NCI-H2196 (cell line): ENCODE results near the gene USP44.
A peak's percentile ranks its signal among the peaks of the same experiment; 100 is the strongest.
"Not testable (repeated sequence)": the region's sequence is repeated elsewhere in the genome, so short reads cannot be mapped to it uniquely, and the experiment has no call there.

ENCODE experiments used
- DNase-seq: peaks from one replicate; lab custom pipeline; 2025; ENCODE audit not compliant: unreplicated experiment; lab: John Stamatoyannopoulos, UW

USP44 gene

GRCh38 chr12:95511977-95512376 is 39.3 kb downstream of the USP44 start:
- DNase-seq, result no peak

DNA sequence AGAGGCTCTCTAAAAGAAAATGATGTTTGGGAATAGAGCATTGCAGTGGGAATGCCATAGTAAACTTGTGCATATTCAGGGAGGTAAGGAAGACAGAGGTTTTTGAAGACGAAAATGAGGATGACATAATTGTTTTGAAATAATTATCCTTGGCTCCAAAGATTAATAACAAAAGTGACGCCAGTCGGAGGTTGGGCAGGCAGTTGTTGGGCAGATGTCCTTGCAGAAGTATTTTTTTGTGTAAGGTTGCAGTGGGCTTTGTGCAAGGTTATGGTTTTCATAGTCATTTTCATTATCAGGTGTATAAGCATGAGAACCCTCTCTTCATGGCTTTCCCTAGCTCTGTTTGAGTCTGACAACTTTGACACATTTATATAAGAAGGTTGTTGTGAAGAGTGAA is 42.0 kb downstream of the USP44 start:
- no peak for DNase-seq

DNA sequence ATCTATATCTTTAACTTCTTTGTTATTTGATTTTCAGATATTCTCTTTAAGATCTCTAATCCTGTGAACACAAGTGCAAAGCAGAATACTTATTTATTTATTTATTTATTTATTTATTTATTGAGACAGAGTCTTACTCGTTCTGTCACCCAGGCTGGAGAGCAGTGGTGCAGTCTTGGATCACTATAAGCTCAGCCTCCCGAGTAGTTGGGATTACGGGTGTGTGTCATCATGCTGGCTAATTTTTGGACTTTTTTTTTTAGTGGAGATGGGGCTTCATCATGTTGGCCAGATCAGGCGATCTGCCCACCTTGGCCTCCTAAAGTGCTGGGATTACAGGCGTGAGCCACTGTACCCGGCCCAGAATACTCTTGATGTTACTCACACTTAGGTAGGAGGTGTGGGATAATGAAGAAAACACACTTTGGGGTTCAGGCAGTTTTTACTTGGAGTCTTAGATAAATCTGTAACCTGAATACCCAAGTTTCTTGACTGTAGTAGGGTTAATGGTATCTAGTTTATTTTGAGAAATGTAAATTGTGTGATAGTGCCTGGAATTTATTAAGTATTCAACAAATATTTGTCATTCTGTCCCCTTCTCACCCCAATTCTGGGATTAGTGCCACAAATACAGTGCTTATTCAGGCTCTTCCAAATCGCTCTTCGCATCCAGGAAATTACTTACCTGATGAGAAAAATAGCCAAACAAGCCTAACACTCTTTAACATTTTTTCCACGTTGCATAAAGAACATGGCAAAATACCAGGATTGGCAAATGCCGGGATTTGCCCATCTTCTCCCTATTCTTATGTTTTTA is 44.4 kb downstream of the USP44 start:
- DNase-seq, result no peak

DNA sequence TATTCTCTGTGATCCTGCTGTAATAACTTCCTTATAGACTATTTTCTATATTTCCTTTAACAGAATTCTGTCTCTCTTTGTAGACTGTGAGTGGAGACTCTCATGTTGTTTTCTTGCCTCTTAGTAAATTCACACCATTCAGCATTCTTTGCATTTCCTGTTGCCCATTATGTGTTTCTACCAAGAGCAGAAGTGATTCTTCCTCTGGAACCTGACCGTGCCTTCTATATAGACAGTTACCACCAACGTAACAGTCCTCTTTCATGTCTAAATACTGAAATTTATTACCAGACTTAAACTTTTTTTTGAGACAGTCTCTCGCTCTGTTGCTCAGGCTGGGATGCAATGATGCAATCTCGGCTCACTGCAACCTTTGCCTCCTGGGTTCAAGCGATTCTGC is 46.2 kb downstream of the USP44 start:
- no peak for DNase-seq

DNA sequence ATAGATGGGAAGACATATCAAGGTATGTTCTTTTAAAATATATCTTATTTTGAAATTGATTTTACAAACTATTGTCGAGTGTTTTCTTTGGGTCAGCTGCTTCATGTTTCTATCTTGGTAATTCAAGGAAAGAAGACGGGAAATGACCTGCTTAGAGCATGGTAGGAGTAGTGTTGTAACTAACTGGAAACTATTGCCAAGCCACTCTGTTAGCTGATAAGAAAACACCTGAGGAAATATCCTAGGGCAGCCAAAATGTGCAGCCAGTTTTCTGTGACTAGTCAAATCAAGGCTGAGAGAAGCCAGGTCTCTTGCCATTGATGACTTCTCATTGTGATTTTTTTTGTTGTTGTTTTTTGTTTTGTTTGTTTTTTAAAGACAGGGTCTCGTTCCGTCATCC is 47.1 kb downstream of the USP44 start:
- DNase-seq, result no peak

- no peak for DNase-seq
Observed at GRCh38 chr12:95499772-95500171, 51.5 kb downstream of the USP44 start.

DNA sequence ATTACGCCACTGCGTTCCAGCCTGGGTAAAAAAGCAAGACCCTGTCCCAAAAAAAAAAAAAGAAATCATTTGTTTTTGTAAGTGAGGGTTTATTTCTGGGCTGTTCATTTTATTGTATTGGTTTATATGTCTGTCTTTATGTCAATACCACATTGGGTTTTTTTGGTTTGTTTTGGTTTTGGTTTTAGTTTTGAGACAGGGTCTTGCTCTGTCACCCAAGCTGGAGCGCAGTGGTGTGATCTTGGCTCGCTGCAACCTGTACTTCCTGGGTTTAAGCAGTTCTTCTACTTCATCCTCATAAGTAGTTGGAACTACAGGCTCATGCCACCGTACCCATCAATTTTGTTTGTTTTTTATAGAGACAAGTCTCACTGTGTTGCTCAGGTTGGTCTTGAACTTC is 52.3 kb downstream of the USP44 start:
- no peak for DNase-seq

GRCh38 chr12:95497031-95497430 is 54.2 kb downstream of the USP44 start:
- DNase-seq, result no peak

DNA sequence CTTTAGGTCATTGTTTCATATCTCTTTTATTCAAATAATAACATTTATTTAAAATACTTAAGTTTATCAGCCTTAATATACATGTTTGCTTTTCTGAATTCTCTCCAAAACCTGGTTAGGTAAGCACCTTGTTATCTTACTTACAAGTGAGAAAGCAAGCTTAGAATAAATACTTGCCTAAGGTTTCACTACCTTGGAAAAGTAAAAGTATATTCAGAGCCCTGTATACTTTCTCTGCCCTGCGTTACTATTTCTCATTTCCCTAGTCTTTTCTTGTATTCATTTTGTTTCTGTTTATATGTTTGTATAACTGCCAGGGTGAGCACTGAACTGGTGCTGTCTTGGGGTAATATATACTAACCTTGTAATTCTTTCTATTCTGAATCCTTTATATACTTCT is 55.8 kb downstream of the USP44 start:
- no peak for DNase-seq

DNA sequence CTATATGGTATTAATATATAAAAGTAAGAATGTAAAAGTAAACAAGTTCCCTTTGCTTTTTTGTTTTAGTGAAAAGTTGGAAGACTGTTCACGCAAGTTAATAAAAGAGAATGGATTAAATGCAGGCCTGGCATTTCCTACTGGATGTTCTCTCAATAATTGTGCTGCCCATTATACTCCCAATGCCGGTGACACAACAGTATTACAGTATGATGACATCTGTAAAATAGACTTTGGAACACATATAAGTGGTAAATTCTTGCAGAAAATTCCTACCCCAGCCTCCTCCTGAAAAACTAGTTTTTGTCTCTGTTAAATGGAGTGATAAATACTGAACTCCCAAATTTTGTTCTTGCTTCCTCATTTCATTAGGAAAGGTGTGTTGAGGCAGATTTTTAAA is 56.4 kb downstream of the USP44 start:
- no peak for DNase-seq

DNA sequence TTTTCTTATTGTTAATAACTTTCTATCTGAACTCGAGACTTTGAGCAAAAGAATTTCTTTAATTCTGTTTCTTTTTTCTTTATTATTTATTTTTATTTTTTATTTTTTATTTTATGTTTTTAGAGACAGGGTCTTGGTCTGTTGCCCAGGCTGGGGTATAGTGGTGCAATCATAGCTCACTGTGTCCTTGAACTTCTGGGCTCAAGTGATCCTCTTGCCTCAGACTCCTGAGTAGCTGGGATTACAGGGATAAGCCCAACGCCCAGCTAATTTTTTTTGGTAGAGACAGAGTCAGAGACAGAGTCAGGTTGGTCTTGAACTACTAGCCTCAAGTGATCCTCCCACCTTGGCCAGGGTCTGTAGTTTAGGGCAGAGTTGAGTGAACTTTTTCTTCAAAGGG is 58.8 kb downstream of the USP44 start:
- DNase-seq, result no peak

- DNase-seq, result no peak
Observed at GRCh38 chr12:95487024-95487423, 64.3 kb downstream of the USP44 start.

DNA sequence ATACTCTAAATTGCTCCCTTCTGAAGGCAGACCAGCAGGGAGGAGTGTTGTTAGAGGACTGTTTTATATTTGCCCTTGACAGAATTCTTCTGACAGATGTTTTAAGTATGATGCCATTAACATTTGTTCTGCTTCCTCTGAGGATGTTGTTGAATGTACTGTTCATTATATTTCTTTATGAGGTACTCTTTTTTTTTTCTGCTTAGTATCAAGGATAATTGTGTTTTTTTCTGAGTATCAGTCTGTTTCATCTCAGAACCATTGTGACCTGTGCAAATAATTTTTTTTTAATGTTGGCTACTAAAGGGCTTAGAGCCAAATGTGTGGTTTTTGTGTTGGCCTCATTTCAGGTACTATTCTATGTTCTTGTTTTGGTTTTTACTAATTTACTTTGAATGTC is 66.8 kb downstream of the USP44 start:
- DNase-seq, result peak; percentile 27

DNA sequence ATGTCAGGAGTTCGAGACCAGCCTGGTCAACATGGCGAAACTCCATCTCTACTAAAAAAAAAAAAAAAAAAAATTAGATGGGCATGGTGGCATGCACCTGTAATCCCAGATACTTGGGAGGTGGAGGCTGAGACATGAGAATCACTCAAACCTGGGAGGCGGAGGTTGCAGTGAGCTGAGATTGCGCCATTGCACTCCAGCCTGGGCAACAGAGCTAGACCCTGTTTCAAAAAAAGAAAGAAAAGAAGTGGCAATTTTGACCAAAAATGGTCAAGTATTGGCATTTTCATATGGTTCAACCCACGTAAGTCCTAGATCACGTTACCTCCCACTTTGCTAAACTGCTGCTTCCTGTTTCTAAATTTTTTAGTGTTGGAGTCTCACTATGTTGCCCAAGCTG is 68.7 kb downstream of the USP44 start:
- not testable (repeated sequence) for DNase-seq

DNA sequence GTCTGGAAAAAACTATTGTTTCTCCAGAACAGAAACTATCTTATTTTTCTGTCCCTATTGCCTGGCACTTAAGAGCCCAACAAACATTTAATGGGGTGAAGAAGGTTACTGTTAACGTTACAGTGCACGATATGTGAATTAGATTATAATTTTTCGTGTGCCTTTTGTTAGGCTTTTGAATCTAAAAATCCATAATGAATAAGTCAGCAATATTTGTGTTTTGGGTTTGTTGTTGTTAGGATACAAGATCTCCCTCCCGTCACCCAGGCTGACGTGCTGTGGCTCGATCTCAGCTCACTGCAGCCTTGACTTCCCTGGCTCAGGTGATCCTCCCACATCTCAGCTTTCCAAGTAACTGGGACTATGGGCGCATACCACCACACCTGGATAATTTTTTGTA is 69.4 kb downstream of the USP44 start:
- DNase-seq, result no peak

GRCh38 chr12:95481072-95481471 is 70.2 kb downstream of the USP44 start:
- no peak for DNase-seq

DNA sequence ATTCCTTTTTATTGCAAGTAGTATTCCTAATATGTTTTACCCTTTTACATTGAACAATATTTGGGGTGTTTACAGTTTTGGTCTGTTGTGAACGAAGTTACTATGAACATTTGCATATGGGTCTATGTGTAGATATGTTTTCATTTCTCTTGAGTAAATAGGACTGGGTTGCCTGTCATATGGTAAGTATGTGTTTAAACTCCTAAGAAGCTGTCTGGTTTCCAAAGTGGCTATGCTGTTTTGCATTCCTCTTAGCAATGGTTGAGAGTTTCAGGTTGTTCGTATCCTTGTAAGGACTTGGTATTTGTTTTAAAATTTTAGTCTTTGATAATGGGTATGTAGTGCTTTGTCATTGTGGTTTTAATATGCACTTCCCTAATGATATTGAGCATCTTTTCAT is 71.0 kb downstream of the USP44 start:
- no peak for DNase-seq

DNA sequence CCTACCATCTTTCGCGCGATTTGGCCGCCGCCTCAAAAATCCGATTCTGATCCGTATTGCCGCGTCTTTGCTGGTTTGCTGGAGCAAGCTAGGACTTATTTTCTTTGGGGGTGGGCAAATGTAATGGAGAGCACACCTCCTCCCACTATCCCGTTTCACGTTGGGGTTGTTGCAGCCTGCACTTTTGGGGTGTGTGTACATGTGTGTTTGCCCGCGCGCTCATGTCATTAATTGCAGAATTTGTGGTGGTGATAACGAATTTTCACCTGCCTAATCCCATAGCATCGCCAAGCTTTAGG is 76.7 kb downstream of the USP44 start:
- DNase-seq, result no peak

GRCh38 chr12:95473884-95474659 is 77.2 kb downstream of the USP44 start, which contains the start of gene METAP2:
METAP2 (plus strand) TSS chr12:95474152; CDS start chr12:95474180, 28 bp downstream.
- peak; percentile 94 for DNase-seq

GRCh38 chr12:95473231-95473883 is 77.9 kb downstream of the USP44 start:
- DNase-seq, result no peak

GRCh38 chr12:95470300-95470699 is 81.0 kb downstream of the USP44 start:
- DNase-seq, result no peak
